SK-MEL-5 (cell line): ENCODE data around the gene FBLIM1. TPM values are rescaled to one million over a fixed set of nuclear protein-coding genes. Genes with fewer than 3 reads are reported as not detected.
"Not testable (repeated sequence)": the region's sequence is repeated elsewhere in the genome, so short reads cannot be mapped to it uniquely, and the experiment has no call there.

Experiments used
- DNase-seq: peaks from one replicate; pipeline ENCODE4 v3.0.0-alpha.2; 2016; ENCODE audit warnings: low read depth, low spot score
- in situ Hi-C: cut with HindIII; loops from 2 replicates; pipeline ENCODE4 v1.10.0; 2016; ENCODE audit warnings: low sequenced_read_pairs, high pct_unique_total_duplicates, low pct_unique_long_range_greater_than_20kb
- total RNA-seq: library from RNA; depleted of rRNA; stranded (reverse); fragments of >200 nt; shearing (Covaris generic); gene quantifications from 2 replicates; pipeline ENCODE4 v1.2.3, GENCODE V29; 2014

FBLIM1 gene
- total RNA-seq, 1 experiment from 2014 or later = 0.77 TPM

DNA sequence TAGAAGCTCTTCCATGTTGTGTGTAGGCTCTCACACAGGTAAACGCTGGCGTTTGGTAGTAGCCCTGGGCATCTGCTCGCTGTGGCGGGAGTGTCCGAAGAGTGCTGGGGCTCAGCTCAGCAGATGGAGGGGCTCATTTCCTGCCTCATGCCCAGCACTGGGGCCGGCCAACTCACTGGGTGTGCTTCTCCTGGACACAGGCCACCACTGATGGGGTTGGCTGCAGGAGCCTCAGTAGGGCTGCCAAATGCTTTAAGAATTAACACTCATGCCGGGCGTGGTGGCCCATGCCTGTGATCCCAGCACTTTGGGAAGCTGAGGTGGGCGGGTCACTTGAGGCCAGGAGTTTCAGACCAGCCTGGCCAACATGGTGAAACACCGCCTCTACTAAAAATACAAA is 28.0 kb downstream of the FBLIM1 start:
- DNase-seq = no peak
- in situ Hi-C loops = no loop called here

DNA sequence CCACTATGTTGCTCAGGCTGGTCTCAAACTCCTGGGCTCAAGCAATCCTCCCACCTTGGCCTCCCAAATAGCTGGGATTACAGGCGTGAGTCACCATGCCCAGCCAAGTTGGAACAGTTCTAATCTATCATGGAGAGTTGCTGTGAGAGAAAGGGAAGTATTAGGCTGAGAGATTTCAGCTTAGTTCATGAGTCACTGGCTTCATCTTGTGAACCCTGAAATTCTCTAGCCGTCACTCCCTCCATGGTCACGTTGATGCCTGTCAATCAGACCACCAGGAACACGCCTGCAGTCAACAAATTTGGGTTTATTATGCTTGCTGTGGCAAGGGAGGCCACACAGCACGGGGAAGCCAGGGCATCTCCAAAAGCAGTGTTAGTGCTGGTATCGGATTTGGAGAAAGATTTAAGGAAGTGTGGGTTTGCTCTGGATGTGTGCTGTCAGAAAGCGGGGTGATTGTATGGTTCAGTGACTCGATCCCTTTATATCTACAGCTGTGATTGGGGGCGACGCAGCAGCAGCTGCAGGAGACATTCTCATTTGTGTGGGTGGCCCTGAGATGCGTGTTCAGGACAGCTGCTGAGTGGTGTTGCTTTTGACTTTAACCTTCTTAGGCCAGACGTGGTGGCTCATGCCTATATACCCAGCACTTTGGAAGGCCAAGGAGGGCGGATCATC is 30.2 kb downstream of the FBLIM1 start:
- DNase-seq = no peak

DNA sequence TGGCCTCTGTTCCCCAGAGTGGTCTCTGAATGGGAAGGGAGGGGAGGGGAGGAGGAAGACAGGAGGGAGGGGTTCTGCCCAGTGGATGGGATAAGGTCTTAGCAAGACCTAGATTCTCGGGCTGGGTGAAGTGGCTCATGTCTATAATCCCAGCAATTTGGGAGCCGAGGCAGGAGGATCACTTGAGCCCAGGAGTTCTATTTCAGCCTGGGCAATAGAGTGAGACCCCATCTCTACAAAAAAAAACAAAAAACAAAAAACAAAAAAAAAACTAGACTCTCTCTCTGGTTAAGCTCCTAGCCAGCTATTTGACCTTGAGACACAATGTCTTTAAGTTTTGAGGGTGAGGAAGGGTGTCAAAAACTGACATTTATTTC is 37.5 kb downstream of the FBLIM1 start:
- no peak for DNase-seq
- in situ Hi-C loops = no loop called here

More for the DNA sequence above, 30.2 kb downstream of the FBLIM1 start:
- in situ Hi-C loops = no loop called here

DNA sequence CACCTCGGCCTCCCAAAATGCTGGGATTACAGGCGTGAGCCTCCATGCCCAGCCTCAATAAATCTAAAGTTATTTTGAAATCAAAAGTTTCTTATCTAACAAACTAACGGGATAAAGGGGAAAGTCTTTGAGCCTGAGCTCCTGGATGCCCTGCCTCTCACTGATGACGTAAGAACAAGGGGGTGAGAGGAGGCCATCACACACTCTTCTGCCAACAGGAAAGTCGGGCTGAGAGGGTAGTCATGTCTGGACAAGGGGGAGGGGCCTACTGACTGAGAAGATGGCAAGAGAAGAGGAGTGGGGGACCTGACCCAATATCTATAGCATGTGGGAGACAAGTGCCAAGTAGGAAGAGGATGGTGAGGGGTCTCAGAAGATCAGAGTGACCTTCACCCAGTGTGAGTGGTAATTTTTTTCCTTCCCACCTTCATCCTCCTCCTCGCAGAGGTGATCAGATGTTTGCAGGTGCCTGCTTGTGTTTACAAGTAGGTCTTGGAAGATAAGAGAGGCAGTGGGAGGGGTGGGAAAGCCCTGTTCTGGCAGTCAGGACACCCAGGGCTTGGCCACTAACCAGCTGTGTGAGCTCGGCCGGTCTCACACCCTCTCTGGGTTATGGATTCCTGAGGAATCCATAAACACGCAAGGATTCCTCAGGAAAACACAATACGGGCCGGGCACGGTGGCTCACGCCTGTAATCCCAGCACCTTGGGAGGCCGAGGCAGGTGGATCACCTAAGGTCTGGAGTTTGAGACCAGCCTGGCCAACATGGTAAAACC is 39.2 kb downstream of the FBLIM1 start:
- in situ Hi-C loops = no loop called here

DNA sequence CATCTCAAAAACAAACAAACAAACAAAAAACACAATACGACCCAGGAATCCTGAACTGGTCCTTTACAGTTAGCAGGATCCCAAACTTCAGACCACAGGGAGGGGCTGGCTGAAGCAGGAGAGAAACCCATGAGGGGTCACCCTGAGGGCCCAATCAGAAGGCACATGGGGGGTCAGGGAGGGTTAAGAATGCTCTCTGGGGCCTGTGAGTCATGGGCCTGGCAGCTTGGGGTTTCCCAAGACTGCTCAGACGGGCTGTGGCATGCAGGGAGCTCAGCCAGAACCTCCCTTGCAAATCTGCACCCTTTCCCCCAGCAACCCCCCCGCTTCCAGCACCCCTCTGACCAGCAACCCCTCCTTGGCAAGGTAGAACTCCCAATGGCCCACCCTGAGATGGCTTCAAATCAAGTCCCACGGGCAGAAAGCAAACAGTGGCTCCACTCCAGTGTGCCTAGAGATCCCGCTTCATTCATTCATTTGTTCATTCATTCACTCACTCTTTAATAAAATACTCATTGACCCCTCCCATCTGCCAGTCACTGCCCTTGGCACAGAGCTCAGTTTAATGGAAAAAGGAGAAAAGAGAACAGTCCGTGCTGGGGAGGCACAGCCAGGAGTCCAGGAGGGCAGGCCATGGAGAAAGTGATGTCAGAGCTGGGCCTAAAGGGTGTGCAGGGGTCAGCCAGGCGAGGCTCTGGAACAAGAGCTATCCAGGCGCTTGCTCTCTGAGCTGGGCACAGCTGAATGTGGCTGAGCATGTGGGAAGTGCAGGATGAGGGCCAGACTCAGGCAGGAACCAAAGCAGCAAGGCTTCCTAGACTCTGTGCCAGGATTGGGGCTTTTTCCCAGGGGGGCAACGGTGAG is 40.6 kb downstream of the FBLIM1 start:
- peak; percentile 39 for DNase-seq
- in situ Hi-C loops = no loop called here

More for the DNA sequence above, 39.2 kb downstream of the FBLIM1 start:
- DNase-seq = no peak

DNA sequence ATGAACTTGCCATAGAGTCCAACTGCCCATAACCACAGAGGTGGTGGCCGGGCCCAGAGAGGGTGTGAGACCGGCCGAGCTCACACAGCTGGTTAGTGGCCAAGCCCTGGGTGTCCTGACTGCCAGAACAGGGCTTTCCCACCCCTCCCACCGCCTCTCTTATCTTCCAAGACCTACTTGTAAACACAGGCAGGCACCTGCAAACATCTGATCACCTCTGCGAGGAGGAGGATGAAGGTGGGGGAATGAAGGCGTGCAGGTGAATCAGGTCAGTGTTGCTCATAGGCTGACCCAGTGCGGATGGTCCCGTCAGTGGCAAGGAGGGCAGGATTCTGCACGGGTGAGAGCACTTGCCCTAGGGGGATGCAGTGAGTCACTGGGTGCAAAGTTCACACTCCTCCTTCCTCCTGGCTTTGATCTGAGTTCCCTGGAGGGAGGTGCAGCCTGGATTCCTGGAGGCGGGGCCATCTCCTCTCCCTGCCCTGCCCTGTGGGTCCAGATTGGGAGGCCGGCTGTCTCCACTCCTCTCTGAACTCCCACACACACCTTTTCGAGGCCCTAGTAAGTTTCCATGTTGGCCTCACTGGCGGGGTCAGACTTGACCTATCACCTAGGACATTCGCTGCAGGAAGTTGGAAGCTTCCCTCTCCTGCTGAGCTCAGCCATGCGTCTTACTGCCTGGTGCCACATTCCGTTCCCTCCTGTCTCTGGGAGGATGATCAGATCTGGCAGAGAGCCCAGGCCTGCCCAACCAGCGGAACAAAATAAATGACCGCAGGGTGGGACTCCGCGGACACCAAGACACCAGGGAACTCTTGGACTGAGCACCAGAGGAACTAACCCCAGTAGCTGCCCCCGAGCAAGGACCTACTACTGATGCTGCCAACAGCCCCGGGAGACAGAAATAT is 41.6 kb downstream of the FBLIM1 start:
- no peak for DNase-seq
- in situ Hi-C loops = no loop called here

DNA sequence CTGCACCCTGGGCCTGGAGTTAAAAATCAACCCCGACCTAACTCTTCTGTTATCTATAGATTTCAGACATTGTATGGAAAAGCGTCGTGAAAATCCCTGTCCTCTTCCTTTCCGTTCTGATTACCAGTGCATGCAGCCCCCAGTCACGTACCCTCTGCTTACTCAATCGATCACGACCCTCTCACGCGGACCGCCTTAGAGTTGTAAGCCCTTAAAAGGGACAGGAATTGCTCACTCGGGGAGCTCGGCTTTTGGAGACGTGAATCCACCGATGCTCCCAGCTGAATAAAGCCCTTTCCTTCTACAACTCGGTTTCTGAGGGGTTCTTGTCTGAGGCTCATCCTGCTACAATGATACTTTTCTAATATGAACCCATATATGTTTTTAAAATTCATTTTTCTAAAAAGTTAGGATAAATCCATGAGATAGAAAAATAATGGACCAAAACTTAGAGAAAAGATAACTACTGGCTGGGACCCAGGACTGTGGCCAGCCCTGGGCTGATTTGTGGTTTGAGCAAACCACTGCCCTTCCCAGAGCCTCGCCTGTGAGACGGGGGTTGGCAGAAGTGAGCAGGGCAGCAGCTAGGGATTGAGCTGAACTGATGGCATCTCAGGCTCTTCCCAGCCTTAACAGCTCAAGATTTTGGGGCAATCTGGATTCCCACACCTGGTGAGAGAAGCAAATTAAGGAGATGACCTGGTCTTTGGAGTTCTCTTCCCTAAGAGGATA is 43.8 kb downstream of the FBLIM1 start:
- no peak for DNase-seq
- in situ Hi-C loops = no loop called here

DNA sequence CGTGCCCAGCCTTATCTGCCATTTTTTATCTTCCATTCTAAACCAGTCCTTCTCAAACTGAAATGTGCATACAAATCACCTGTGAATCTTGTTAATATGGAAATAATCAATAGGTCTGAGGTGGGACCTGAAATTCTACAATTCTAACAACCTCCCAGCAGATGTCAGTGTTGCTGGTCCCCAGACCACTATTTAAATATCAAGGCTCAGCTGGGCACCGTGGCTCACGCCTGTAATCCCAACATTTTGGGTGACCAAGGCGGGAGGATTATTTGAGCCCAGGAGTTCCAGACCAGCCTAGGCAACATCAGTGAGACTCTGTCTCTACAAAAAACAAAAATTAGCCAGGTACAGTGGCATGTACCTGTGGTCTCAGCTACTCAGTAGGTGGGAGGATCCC is 44.8 kb downstream of the FBLIM1 start:
- peak; percentile 53 for DNase-seq
- in situ Hi-C loops = no loop called here

DNA sequence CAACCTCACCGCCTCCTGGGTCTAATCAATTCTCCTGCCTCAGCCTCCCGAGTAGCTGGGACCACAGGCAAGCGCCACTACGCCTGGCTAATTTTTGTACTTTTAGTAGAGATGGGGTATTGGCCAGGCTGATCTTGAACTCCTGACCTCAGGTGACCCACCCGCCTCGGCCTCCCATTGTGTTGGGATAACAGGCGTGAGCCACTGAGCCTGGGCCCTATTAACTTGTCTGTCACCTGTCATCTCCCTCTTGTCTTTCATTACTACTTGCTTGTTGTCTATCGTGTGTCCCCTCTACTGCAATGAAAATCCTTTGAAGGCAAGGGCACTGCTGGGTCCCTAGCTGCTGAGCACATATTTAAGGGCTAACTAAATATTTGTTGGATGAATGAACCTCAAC is 45.5 kb downstream of the FBLIM1 start:
- in situ Hi-C loops = no loop called here
- no peak for DNase-seq

DNA sequence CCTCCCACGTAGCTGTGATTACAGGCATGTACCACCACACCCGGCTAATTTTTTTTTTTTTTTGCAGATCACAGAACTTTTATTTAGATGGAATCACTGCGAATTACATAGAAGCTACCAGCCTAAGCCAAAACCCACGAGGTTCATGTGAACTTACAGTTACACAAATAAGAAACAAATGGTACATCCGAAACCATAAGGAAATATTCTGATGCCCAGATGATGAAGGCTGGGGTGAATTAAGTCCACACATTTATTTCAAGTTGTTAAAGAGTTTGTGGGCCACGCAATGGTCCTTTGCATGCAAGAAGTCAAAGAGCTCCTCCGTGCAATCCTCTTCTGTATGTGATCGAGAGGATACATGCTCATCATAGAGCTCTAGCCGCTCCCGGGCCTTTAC is 48.5 kb downstream of the FBLIM1 start:
- no peak for DNase-seq
- in situ Hi-C loops = no loop called here

DNA sequence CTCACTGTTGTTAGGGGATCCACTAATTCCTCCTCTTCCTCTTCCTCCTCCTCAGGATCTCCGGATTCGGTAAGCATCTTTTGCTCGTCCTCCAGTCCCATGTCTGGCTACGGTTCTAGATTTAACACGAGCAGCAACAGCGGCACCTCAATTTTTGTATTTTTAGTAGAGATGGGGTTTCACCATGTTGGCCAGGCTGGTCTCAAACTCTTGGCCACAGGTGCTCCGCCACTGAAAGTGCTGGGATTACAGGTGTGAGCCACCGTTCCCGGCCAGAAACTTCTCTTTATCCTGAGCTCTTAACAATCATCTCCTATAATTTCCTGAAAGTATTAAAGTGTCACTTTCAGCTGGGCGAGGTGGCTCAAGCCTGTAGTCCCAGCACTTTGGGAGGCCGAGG is 49.0 kb downstream of the FBLIM1 start, which contains the start of gene UQCRHL:
Gene UQCRHL, minus strand, starts transcription at position 101 of the 400 bp plus-strand sequence. Its CDS starts 0 bp downstream, at position 101.
- in situ Hi-C loops = not testable (repeated sequence)

DNA sequence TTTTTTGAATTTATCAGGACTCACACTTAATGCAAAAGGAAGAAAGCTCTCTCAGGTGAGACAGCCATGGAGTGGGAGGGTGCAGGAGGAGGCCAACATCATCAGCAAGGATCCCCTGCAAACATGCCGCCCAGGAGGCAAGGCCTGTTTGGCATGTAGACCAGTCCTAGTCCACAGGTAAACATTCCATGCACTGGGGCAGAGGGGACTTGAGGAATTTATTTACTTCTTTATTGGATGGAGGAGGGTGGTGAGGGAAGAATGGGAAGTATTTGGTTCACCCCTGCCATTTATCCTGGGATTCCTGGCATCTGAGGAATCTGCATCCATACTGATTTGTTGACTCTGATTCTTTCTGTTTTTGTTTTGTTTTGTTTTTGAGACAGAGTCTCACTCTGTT is 50.4 kb downstream of the FBLIM1 start:
- no peak for DNase-seq
- in situ Hi-C loops = no loop called here

More for the DNA sequence above, 49.0 kb downstream of the FBLIM1 start, which contains the start of gene UQCRHL:
- not testable (repeated sequence) for DNase-seq

DNA sequence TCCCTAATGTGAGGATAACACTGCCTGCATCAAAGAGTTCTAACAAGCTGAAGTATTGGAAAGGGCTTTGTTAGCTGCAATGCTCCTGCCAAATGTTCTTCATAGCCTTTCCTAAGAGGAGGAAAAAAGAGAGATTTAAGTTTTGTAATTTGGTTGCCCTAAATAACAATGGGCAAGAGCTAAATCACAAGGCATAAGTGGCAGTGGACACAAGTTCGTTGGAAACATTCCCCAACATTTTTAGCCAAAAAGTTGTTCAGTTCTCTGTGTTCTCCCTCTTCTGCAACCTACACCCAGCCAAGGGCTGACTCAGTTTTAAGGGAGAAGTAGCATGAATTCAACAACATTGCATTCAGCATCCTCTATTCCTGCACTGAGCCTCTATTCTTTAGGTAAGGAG is 51.5 kb downstream of the FBLIM1 start:
- DNase-seq = no peak

DNA sequence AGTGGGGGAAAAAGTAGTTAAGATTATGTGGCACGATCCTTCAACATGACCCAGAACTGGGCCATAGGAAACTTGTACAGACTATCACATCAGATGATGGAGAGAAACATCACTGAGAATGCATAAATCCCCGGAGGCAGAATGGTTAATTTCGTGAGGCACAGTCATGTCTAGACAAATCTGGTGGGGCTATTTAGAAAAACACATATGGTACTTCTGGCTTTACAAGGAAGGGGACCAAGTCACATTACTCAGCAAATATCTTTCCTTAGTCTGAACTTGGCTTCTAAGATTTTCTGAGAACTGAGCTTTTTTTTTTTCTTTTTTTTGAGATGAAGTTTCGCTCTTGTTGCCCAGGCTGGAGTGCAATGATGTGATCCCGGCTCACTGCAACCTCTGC is 58.1 kb downstream of the FBLIM1 start:
- in situ Hi-C loops = no loop called here
- no peak for DNase-seq

More for the DNA sequence above, 51.5 kb downstream of the FBLIM1 start:
- in situ Hi-C loops = no loop called here

DNA sequence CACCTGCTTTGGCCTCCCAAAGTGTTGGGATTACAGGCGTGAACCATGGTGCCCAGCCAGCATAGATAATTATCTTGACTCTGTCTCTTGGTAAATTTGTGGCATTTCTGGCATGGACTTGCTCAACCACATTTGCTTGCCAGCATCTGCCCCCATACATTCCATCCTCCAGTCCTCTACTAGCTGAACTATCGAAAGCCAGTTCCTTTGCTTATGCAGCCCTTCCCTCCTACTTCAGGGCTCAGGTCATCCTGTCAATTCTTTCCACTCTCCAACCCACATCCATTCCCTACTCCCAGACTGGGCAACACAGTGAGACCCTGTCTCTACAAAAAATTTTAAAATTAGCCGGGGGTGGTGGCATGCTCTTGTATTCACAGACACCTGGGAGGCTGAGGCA is 61.9 kb downstream of the FBLIM1 start:
- DNase-seq = no peak
- in situ Hi-C loops = no loop called here

DNA sequence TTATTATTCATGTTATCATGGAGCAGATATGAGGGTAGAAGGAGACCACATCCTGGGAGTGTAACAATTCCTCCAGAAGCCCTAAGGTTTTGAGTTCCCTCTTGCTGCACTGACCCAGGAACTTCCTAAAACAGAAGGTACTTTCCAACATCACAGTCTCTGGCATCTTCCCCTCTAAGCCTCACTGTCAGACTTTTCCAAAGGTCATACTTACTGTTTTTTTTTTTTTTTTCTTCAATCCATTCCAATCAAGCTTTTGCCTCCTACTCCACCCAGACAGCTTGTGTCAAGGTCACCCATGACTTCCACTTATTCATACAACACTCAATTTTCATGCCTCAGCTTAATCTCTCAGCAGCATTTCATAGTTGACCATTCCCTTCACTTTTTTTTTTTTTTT is 67.2 kb downstream of the FBLIM1 start:
- in situ Hi-C loops = no loop called here
- no peak for DNase-seq
